Gastrocnemius medialis (tissue), 4 donors: ENCODE results near the gene GPATCH8.

Source experiments
- POLR2A ChIP-seq, 2 donors: fragments of 450-650 bp; IDR thresholded peaks; one replicate each; pipeline ENCODE4 v1.6.1; 2017; ENCODE audit warnings: antibody characterized with exemption in 2 of 2, mild to moderate bottlenecking in 2 of 2, moderate library complexity in 2 of 2
- TF ChIP-seq, protein P1 (sequence below), 5 experiments: fragments of 450-650 bp in 3 of 5; fragments of 200-600 bp in 2 of 5; sonication (generic) in 2 of 5; IDR thresholded peaks in 4 of 5; conservative IDR thresholded peaks in 1 of 5; 1 replicate in 4 of 5; 2 replicates in 1 of 5; pipeline ENCODE4 v1.5.1; 2016 to 2019; ENCODE audit warnings: antibody characterized with exemption in 5 of 5, mild to moderate bottlenecking in 3 of 5, moderate library complexity in 3 of 5

DNA sequence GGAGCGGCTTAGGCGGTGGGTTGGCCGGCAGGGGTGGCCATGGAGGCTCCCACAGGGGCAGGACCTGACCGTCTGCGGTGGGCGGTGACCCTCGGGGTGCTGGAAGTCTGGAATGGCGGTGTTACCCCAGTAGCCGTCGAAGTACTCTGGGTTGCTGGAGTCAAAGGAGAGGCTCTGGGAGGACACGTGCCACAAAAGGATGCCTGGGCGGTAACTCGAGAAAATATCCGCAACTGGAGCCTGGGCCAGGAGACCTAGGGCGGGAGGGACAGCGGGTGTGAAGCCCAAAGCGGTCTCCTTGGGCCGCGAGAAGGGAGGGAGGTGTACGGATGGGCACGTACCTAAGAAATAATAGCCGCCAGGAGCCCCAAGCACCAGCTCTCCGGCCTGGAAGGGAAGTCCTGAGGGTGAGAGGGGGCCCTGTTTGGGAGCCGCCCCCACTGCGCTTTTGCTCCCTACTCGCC, 118.4 kb downstream of the GPATCH8 start:
- TF ChIP-seq POLR2A (IDR thresholded peaks at IDR 0.05): no peak
- TF ChIP-seq, protein P1, sequence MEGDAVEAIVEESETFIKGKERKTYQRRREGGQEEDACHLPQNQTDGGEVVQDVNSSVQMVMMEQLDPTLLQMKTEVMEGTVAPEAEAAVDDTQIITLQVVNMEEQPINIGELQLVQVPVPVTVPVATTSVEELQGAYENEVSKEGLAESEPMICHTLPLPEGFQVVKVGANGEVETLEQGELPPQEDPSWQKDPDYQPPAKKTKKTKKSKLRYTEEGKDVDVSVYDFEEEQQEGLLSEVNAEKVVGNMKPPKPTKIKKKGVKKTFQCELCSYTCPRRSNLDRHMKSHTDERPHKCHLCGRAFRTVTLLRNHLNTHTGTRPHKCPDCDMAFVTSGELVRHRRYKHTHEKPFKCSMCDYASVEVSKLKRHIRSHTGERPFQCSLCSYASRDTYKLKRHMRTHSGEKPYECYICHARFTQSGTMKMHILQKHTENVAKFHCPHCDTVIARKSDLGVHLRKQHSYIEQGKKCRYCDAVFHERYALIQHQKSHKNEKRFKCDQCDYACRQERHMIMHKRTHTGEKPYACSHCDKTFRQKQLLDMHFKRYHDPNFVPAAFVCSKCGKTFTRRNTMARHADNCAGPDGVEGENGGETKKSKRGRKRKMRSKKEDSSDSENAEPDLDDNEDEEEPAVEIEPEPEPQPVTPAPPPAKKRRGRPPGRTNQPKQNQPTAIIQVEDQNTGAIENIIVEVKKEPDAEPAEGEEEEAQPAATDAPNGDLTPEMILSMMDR (IDR thresholded peaks at IDR 0.05 in 4 of 5, conservative IDR thresholded peaks at IDR 0.05 in 1 of 5): no peak
